ENCODE results near the gene MYCN.
"Not testable (repeated sequence)": the region's sequence is repeated elsewhere in the genome, so short reads cannot be mapped to it uniquely, and the experiment has no call there.

The MYCN gene

DNA sequence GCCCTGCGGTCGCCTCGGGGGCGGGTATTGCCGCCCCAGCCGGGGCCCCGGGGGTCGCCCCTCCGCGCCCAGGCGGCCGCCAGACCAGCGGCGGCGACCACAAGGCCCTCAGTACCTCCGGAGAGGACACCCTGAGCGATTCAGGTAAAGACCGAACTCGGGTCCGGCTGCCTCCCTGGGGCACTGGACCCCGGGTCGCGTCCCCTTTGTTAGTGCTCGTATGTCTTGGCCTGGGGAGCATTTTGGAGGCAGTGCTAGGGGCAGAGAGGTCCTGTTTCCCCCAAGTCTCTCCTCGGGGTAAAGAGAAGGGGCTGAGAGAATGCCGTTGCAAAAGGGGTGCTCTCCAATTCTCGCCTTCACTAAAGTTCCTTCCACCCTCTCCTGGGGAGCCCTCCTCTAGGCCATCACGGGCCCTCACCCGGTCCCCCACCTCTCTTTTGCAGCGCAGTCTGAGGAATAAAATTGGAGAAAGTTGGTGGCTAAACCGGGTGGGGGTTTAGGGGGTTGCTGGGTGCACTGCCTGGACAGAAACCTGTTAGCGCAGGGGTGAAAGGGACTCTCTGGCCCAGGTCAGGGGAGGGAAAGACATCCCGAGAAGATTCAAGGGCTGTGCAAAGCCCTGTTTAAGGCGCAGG, 2.5 kb downstream of the MYCN start:
- DNase-seq (ENCODE audit: low read depth in 2 of 3, low spot score in 2 of 3) = no peak

DNA sequence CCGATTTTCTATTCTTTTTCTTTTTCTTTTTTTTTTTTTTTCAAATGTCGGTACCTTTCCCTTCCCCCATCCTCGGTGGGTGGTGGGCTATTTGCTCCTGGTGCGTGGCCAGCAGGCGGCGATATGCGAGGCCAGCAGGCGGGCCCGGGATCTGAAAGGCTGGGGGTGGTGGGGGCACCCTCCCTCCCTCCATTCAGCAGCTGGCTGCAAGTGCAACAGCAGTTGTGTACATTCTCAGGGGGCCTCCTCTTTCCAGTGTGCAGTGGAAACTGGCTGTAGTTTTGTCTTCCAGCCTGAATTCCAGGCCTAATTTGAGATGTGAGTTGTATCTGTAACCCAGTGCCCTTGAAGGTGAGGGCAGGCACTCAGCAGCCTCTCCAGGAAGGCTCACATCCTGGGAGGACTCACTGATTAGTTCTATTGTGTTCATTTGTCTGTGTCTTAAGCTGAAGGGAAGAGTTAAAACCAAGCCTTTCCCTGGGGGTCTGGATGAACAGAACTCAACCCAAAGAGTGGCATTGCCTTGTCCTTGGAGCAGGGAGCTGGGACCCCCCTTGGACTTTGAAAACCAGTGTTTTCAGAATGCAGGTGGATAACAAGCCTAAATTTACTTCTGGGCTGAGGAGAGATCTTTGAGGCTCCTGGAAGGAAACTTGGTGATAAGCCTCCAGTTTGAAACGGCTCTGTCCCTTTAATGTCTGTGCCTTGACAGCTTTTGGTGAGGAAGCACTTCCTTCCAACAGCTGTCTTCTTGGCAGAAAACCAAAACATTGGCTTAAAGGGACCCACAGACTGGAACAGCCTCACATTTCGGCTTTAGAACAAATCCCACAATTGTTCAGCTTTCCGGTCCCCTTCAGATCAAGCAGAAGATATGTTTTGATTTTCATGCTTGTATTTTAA, 3.3 kb downstream of the MYCN start:
- no peak for DNase-seq (ENCODE audit: low read depth in 2 of 3, low spot score in 2 of 3)

DNA sequence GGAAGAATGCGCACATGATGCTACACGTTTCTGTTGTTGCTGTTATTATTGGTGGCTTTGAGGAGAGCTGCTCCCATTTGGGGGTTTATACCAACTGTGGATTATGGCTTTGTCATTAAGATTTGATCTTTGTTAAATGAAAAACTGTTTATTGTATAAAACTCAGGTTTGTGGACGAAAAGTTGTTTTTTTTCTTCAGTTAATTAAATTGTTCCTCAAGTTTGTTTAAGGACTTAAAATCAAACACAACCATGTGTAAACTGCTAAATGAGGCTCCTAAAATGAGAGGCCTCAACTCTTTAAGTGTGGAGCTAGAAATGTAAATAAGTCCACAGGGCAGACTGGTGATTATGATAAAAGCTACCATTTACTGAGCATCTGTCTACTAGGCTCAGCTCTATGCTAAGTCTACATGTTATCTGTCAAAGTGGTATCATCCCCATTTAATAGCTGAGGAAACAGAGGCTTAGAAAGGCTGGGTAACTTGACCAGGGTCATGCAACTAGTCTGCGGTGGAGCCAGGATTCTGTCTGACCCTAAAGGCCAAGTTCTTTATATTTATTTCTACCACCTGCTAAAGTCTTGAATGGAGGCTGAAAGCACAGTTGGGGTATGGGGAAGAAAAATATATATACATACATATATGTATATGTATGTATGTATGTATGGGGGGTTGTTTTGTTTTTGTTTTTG, 4.1 kb downstream of the MYCN start:
- DNase-seq (ENCODE audit: low read depth in 2 of 3, low spot score in 2 of 3) = no peak

DNA sequence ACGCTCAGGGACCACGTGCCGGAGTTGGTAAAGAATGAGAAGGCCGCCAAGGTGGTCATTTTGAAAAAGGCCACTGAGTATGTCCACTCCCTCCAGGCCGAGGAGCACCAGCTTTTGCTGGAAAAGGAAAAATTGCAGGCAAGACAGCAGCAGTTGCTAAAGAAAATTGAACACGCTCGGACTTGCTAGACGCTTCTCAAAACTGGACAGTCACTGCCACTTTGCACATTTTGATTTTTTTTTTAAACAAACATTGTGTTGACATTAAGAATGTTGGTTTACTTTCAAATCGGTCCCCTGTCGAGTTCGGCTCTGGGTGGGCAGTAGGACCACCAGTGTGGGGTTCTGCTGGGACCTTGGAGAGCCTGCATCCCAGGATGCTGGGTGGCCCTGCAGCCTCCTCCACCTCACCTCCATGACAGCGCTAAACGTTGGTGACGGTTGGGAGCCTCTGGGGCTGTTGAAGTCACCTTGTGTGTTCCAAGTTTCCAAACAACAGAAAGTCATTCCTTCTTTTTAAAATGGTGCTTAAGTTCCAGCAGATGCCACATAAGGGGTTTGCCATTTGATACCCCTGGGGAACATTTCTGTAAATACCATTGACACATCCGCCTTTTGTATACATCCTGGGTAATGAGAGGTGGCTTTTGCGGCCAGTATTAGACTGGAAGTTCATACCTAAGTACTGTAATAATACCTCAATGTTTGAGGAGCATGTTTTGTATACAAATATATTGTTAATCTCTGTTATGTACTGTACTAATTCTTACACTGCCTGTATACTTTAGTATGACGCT, 5.8 kb downstream of the MYCN start:
- DNase-seq (ENCODE audit: low read depth in 2 of 3, low spot score in 2 of 3) = no peak

DNA sequence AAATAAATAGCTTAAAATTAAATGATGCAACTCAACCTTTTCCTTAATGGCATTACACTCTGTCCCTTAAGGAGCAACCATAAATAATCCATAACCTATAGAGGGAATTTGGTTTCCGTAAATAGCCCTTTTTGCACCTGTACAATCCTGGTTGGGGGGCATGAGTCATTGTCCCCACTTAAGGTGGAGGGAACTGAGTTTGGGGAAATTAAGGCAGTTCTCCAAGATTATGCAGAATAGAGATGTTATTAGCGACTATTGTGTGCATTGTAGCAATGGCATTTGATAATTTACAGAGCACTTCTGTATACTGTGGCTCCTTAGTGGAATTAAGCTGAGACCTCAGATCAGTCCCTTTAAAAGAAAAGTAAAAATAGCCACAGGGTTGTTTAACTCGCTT, 6.6 kb downstream of the MYCN start:
- DNase-seq (ENCODE audit: low read depth in 2 of 3, low spot score in 2 of 3) = no peak

DNA sequence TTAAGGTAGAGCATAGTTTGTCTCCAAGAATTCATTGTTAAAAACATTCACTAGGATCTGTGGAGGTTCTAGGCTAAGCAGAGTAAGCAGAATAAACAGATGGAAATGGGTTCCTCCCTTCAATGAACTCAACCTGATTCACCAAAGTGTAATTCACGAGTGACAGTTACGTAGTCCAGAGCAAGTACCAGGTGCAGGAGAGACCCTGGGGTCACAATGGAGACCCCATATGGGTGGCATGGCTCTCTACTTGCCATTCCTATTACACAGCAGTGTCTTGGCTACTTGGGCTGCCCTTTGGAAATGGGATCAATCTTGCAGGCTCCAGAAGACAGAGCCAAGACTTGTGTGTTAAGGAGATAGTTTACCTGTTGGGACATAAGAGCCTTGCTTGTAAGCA, 7.1 kb downstream of the MYCN start:
- DNase-seq (ENCODE audit: low read depth in 2 of 3, low spot score in 2 of 3) = no peak

DNA sequence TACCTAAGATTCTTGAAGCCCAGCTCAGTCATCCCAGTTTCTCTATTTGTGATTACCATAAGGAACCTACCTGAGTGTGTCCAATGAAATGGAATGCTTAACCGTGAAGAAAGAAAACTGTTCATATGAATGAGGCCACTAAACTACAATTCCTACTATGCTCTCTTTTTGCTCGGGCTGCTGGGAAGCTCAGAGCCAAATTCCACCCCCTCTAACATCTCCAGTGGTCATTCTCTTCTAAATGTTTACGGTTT, 8.3 kb downstream of the MYCN start:
- DNase-seq (ENCODE audit: low read depth in 2 of 3, low spot score in 2 of 3) = no peak

DNA sequence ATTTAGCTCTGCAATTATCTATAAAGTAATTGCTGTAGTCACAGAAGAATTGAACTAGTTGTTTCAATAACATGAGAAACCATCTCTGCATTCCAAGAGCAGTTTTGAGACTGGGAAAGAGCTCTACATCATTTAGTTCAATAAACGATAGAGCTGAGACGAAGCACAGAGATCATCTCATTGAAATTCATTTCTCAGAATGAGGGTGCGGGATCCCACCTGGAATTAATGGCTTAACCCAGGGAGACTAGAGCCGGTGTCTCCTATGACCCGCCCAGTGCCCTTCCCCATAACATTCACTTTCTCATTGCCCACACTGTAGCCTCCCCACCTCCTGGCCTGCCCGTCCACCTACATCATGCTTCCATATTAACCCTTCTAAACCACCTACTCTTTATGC, 8.8 kb downstream of the MYCN start:
- DNase-seq (ENCODE audit: low read depth in 2 of 3, low spot score in 2 of 3) = no peak

DNA sequence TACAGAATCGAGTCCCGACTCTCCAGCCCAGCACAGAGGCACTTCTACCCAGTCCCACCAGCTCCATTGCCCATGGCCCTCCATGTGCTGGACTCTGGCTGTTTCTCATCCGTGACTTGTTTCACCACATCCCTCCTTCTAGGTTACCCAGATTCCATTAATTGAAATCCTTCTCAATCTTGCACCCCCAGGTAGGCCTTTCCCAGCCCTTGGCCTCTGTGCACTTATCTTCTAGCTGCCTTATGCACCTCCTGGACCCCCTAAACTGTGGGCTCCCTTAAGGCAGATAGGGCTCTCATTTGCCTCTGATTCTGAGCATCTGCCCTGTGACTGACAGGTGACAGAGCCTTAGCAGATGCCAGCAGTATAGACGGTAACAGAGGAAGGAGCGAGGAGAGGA, 9.2 kb downstream of the MYCN start:
- no peak for DNase-seq (ENCODE audit: low read depth in 2 of 3, low spot score in 2 of 3)

DNA sequence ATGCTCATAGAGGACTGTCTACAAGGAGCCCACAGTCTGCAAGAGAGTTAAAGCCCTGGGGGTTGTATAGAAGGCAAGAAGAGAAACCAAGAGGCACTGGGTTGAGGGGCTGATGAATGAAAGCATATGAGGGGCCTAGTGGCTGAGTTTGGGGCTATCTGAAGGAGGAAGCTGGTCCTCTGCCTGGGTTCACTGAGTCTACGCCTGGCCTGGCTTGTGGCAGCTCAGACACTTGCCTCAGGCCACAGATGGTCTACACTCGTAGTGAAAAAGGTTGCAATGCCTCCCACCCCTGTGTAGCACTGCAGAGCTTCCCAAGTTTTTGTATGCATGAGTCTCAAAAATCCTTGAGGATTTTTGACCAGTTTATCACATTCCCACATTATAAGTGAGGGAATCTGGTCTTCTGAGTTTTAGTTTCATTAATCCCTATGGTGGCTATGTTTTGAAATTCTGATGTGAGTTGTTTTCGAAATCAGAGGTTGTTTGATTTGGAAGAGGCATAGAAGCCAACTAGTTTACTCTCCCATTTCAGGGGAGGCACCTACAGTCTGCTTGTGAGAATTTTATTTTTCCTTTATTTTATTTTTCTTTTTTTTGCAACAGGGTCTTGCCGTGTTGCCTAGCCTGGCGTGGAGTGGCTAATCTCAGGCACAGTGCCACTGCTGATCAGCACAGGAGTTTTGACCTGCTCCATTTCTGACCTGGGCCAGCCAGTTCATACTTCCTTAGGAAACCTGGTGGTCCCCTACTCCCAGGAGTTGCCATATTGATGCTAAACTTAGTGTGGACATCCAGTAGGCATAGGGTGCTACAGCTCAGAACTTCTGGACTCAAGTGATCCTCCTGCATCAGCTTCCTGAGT, 10.0 kb downstream of the MYCN start:
- DNase-seq (ENCODE audit: low read depth in 2 of 3, low spot score in 2 of 3) = no peak

DNA sequence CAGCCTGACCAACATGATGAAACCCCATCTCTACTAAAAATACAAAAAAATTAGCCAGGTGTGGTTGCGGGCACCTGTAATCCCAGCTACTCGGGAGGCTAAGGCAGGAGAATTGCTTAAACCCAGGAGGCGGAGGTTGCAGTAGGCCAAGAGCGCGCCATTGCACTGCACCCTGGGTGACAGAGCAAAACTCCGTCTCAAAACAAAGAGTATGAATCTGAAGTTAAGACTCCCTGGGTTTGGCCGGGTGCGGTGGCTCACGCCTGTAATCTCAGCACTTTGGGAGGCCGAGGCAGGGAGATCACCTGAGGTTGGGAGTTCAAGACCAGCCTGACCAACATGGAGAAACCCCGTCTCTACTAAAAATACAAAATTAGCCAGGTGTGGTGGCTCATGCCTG, 11.6 kb downstream of the MYCN start:
- not testable (repeated sequence) for DNase-seq (ENCODE audit: low read depth in 2 of 3, low spot score in 2 of 3)

DNA sequence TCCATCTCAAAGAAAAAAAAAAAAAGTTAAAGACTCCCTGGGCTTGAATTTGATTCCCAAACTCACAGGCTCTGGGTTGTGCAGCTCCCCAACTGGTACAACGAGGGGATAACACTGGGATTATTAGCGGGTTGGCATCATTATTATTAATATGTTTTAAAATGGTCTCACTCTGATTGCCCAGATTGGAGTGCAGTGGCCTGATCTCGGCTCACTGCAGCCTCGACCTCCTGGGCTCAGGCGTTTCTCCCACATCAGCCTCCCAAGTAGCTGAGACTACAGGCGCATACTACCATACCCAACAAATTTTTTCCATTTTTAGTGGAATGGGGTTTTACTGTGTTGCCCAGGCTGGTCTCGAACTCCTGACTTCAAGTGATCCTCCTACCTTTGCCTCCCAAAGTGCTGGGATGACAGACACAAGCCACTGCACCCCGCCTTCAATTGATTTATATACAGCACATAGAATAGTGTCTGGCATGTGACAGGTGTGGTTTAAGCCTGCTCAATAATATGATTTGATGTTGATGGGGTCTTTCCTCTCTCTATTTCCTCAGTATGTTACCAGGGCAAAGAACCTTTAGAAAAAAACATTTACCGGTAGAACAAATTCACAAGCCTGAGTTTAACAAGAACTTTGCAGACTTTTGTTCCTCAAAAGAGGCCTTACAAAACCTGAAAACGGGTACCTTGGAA, 12.2 kb downstream of the MYCN start:
- DNase-seq (ENCODE audit: low read depth in 2 of 3, low spot score in 2 of 3) = no peak

DNA sequence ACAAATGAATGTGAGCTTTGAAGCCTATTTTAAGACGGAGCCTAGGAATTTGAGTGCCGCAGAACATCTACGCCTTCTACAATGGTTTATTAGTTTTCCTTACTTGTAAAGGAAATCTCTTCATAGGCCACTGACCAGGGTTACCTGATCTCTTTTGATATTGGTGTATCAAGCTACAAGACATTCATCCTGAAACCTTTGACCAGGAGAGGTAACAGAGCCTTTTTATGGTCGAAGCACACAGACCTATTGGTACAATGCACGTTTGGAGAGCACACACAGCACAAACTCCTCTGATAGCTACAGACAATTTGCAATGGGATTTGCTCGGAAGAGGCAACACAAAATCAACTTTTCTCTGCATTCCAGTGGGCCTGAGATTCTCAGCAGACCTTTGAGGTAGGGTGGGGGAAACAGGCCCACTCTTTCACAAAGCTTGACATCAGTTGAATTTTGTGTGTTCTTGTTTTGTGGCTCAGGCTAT, 12.8 kb downstream of the MYCN start:
- DNase-seq (ENCODE audit: low read depth in 2 of 3, low spot score in 2 of 3) = no peak

DNA sequence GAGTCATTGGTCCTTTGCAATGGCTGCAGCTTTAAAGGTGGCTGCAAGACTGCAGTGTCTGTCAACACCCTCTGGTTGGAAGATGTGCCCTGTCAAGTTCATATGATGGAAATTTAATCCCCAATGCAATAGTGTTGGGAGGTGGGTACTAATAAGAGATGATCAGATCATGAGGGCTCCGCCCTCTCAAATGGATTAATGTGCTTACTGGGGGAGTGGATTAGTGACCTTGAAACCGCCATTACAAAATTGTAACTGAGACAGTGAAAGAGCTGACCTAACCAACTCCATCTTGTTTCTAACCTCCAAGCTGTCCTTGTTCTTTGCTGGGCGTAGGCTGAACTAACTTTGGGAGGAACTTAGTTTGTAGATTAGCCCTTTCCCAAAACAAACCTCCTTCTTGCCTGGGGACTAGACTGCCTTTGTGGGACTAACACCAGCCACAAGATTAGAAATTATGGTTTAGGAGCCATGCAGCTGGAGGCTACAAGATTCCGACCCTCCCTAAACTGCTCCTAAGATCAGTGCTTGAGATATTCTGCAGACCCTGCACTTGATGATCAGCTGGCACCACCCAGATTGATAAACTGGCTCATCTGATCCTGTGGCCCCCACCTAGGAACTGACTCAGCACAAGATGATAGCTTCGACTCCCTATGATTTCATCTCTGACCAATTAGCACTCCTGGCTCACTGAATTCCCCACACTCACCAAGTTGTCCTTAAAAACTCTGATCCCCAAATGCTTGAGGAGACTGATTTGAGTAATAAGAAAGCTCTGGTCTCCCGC, 13.7 kb downstream of the MYCN start:
- no peak for DNase-seq (ENCODE audit: low read depth in 2 of 3, low spot score in 2 of 3)

DNA sequence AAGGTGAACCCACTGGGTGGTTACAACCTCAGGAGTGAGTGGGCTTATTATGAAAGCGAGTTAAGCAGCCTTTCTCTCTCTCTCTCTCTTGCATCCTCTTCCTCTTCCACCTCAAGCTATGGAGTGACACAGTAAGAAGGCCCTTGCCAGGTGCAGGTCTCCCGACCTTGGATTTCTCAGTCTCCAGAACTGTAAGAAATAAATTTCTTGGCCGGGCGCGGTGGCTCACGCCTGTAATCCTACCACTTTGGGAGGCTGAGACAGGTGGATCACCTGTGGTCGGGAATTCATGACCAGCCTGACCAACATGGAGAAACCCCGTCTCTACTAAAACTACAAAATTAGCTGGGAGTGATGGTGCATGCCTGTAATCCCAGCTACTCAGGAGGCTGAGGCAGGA, 14.4 kb downstream of the MYCN start:
- no peak for DNase-seq (ENCODE audit: low read depth in 2 of 3, low spot score in 2 of 3)

DNA sequence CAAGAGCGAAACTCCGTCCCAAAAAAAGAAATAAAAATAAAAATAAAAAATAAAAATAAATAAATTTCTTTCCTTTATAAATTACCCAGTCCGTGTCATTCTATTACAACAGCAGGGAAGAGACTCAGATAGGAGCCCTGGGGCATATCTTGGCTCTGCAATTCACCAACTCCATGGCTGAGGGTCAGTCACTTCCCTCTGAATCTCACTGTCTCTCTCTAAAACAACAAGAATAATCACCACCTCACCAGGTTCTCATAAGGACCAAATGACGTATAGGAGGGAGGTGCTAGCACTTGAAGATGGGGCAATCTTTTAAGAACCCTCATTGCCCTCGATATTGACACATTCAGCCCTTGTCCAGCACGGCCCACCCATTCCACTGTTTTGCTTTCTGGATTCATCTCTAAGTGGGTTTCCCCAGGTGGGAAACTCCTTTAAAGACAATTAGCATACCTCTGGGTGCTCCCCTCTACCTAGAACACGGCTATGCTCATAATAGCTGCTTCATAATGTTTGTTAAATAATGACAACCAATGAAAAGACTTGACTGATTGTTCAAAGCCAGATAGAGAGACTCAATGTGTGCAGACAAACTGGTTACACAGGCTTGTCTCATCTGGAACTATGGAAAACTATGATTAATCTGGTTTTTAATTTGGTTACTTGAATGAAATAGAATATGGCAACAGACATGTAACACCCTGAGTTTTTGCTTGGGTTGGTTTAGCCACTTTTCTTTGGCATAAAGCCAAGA, 15.1 kb downstream of the MYCN start:
- DNase-seq (ENCODE audit: low read depth in 2 of 3, low spot score in 2 of 3) = no peak

DNA sequence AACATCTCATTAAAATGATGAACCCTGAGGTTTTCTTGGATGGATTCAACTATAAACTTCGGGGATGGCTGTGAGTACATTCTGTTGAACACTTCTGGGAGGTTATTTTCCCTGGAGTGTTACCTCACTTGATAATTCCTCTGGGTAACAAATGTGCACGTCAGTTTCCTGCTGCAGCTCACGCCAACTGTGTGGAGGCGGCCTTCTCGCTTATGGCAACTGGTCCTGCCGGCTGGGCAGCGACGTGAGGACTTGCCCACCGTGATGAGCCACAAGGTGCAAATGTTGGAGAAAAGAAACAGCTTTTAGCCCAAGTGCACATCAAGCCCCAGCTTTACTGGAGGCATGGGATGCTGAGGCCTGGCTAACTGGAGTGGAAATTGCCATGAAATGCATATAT, 15.9 kb downstream of the MYCN start:
- no peak for DNase-seq (ENCODE audit: low read depth in 2 of 3, low spot score in 2 of 3)

All from activated CD8-positive, alpha-beta memory T cell treated with anti-CD3 and anti-CD28 coated beads for 48 hours (primary cell).